Stimulated activated CD4-positive, alpha-beta T cell treated with anti-CD3 and anti-CD28 coated beads, Interleukin-4, amount 100 ng/mL, for 1 hour (primary cell): Measurements from ENCODE around the gene ENTPD7.

Source experiments
- DNase-seq: peaks from one replicate; pipeline ENCODE4 v3.0.0-alpha.2; 2020

ENTPD7 gene

GRCh38 chr10:99748823-99749451 lies 89.6 kb downstream of the ENTPD7 start:
- DNase-seq = no peak

- DNase-seq = no peak
Measured at GRCh38 chr10:99750641-99751040, 91.3 kb downstream of the ENTPD7 start.

- no peak for DNase-seq
Measured at GRCh38 chr10:99754670-99755069, 95.4 kb downstream of the ENTPD7 start.
